ENCODE measurements around the gene B3GNT9. TPM values are rescaled to one million over a fixed set of nuclear protein-coding genes. Genes with fewer than 3 reads are reported as not detected.
A peak's percentile ranks its signal among the peaks of the same experiment; 100 is the strongest.

The B3GNT9 gene
- total RNA-seq, 4 donors from 2014 or later: 6.8 to 19.2 (median 14.9) TPM

DNA sequence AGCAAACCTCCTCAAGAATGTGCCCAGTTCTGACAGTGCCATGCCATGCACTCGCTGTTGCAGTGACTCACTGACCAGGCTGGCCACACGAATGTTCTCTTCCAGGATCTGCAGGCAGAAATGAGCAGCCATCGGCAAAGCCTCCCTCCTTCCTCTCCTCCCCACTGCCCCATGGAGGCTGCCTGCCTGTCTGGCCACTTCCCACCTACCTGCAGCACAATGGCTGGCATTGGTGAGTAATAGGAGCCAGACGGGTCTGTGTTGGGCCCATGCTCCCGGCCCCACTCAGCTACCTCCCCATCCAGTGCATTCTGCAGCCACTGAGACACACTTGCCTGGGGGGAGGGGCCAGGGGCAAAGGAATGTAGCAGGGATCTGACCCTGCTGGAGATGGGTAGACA lies 35.8 kb upstream of the B3GNT9 start:
- ATAC-seq (ENCODE audit: low FRiP score) (no peak), DNase-seq (ENCODE audit: low spot score) (no peak)
- TF ChIP-seq, protein P1, sequence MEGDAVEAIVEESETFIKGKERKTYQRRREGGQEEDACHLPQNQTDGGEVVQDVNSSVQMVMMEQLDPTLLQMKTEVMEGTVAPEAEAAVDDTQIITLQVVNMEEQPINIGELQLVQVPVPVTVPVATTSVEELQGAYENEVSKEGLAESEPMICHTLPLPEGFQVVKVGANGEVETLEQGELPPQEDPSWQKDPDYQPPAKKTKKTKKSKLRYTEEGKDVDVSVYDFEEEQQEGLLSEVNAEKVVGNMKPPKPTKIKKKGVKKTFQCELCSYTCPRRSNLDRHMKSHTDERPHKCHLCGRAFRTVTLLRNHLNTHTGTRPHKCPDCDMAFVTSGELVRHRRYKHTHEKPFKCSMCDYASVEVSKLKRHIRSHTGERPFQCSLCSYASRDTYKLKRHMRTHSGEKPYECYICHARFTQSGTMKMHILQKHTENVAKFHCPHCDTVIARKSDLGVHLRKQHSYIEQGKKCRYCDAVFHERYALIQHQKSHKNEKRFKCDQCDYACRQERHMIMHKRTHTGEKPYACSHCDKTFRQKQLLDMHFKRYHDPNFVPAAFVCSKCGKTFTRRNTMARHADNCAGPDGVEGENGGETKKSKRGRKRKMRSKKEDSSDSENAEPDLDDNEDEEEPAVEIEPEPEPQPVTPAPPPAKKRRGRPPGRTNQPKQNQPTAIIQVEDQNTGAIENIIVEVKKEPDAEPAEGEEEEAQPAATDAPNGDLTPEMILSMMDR (IDR thresholded peaks at IDR 0.05): no peak

DNA sequence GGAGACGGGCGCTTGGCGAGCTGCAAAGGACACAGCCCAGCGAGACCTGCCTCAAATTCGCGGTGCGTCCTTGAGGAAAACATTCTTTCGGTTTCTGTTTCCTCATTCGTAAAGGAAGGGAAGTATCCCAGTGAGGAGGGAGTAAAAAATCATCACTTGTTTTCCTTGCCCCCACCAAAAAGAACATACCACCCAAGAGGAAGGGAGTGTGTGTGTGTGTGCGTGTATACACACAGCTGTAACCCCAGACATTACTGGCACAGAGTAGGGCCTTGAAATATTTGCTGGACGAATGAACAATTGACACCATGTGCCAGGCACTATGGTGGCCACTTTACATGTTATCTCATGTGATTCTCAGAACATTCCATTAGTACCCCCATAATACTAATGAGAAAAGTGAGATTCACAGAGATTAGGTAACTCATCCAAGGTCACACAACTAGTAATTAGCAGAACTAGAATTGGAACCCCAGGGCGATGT lies 34.9 kb upstream of the B3GNT9 start:
- no peak for ATAC-seq (ENCODE audit: low FRiP score)
- TF ChIP-seq, protein P1 (IDR thresholded peaks at IDR 0.05): no peak

DNA sequence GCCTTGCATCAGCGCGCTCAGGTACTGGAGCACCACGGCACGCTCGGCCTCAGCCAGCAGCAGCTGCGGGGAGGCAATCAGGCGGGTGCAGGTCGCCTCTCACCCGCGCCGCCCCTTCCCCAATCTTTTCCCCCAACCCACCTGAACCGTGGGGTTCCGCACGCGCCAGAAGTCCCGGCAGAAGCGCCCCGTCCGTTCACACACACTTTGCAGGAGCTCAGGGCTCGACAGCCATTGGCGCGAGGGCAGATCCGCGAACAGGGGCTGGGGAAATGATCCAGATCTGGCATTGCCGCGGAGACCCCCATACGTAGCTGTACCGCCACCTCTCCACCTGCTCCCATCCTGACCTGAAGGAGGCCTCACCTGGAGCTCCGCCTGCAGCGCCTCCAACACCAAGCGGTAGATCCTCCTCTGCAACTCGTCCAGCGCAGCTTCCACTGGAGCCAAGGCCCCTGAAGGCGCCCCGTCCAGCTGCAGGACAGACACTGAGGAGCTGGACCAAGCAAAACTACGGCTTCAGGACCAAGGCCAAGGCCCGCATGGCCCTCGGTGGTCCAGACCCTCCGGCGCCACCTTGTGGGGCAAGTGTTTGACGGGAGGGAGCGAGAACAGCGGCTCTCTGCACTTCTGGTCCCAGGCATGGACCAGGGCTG lies 34.3 kb upstream of the B3GNT9 start:
- TF ChIP-seq, protein P1 (IDR thresholded peaks at IDR 0.05): peak in 1 of 3 donors; percentile 54
- peak; percentile 47 for ATAC-seq (ENCODE audit: low FRiP score)
- DNase-seq (ENCODE audit: low spot score): peak; percentile 92

More for the DNA sequence above, 34.9 kb upstream of the B3GNT9 start:
- no peak for DNase-seq (ENCODE audit: low spot score)

DNA sequence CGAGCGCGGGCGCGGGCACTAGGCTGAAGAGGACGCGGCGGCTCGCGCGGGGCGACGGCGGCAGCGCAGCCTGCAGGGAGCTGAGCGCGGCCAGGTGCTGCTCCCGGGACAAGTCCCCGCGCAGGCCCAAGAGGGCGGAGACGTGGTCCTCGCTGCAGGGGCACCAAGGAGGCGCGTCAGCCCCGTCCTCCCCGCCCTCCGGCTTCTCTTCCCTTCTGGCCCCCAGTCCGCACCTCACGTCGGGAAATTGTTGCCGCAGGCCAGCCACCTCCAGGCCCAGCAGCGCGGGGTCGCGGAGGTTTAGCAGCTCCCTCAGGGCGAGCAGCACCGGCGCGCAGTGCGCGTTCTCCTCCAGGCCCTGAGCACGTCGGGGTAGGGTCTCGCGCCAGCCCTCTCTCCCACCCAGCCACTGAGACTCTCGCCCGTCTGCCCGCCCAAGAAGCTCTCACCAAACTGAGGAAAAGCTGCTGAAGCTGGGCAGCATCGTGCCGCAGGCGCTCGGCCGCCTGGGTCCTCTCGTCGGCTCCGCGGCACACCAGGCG lies 33.7 kb upstream of the B3GNT9 start:
- no peak for ATAC-seq (ENCODE audit: low FRiP score)
- TF ChIP-seq, protein P1 (IDR thresholded peaks at IDR 0.05): no peak
- no peak for DNase-seq (ENCODE audit: low spot score)

DNA sequence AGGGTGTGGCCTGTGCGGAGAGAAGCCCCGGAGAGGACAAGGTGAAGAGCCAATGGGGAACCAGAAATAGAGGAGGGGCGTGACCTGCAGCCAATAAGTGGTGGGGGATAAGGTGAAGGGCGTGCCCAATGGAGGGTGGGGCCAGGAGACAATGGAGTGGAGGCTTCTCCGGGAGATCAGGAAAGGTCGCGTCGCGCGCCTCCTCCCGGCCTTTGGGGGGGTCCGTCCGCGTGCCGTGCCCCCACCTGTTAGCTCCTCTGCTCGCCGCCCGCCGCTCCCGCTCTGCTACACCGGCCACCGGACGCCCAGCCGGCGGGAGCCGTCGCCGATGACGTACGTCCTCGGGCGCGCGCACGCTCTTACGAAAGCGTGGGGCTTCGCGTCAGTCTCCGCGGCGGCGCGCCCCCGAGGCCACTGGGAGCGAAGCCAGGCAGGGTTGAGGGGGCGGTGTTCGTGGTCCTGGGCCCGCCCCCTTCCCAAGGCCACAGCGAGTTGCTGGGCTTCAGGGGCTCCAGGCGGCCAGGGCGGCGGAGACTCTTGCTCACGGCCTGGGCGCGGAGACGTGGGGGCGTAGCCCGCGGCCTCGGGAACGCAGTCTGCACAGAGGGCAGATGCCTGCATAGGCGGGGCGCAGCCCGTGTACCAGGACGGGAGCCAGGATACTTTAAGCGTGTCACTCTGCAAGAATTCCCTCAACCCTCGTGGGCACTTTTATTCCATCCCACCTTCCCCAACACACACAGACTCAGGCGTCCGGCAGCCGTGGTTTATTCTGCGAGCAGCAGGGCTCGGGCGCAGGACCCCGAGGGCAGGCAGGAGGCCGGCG lies 33.0 kb upstream of the B3GNT9 start, which contains the start of gene MATCAP1:
MATCAP1 (minus strand) TSS at position 337 of the 826 bp plus-strand sequence. CDS start 3,353 bp downstream, outside the sequence.
- TF ChIP-seq, protein P1 (IDR thresholded peaks at IDR 0.05): no peak
- DNase-seq (ENCODE audit: low spot score) (peak; percentile 83), ATAC-seq (ENCODE audit: low FRiP score) (peak; percentile 91)

DNA sequence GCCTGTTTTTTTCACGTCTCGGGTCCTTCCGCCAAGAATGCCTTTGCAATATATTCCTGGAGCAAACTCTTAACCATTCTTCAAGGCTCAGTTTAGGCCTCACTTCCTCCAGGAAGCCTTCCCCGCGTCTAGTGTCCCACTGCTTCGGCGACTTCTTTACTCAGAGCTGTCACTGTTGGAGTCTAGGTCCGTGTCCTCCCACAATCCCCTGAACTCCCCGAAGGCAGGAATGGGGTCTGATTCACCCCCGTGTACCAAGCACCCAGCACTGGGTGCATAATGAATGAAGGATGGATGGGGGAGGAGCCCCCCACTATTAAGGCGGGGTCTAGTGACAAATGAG lies 32.5 kb upstream of the B3GNT9 start:
- TF ChIP-seq, protein P1 (IDR thresholded peaks at IDR 0.05): no peak
- DNase-seq (ENCODE audit: low spot score) (no peak), ATAC-seq (ENCODE audit: low FRiP score) (no peak)

All from omental fat pad (tissue), 4 donors.